HepG2 (cell line): Measurements from ENCODE around the gene IBA57. TPM values are rescaled to one million over a fixed set of nuclear protein-coding genes. Genes with fewer than 3 reads are reported as not detected.

Experiments
- MAFG ChIP-seq: sonication (generic); formaldehyde crosslinking; IDR thresholded peaks from 2 replicates; pipeline ENCODE4 v1.5.1; 2020; ENCODE audit warnings: mild to moderate bottlenecking, missing genetic modification reagents
- NR1H2 ChIP-seq: sonication (generic); formaldehyde crosslinking; IDR thresholded peaks from 2 replicates; pipeline ENCODE4 v1.8.1; 2022; ENCODE audit warnings: low read depth, missing genetic modification reagents, borderline replicate concordance
- SMC3 ChIP-seq: IDR thresholded peaks from 2 replicates; pipeline ENCODE4 v1.6.1; 2011; ENCODE audit warnings: low read length, improper control_type of control experiment
- TAF1 ChIP-seq: sonication (generic); formaldehyde crosslinking; IDR thresholded peaks from 2 replicates; pipeline ENCODE4 v1.4.0; 2020; ENCODE audit warnings: missing genetic modification reagents
- TOPORS ChIP-seq: sonication (generic); formaldehyde crosslinking; IDR thresholded peaks from 2 replicates; pipeline ENCODE4 v1.8.0; 2023; ENCODE audit warnings: mild to moderate bottlenecking, missing genetic modification reagents
- ZNF274 ChIP-seq: sonication (generic); formaldehyde crosslinking; IDR thresholded peaks from 2 replicates; pipeline ENCODE4 v1.5.1; 2020; ENCODE audit warnings: mild to moderate bottlenecking, missing genetic modification reagents
- ZNF354B ChIP-seq: sonication (generic); formaldehyde crosslinking; IDR thresholded peaks from 2 replicates; pipeline ENCODE4 v1.8.0; 2022; ENCODE audit warnings: mild to moderate bottlenecking, missing genetic modification reagents
- polyA plus RNA-seq, 8 experiments: library from polyadenylated mRNA; depleted of rRNA in 3 of 8; stranded (reverse) in 7 of 8; unstranded in 1 of 8; fragments of >200 nt; fragmentation: Illumina TruSeq in 4 of 8; extraction: Trizol in 4 of 8; gene quantifications; 2 replicates each; pipeline versions ENCODE4 v1.2.1 to v1.2.3, GENCODE V29; 2011 to 2016; ENCODE audit warnings: low read depth in 4 of 8, missing spikeins in 1 of 8, mixed read lengths in 1 of 8; ENCODE audit not compliant: insufficient read depth in 1 of 8
- total RNA-seq, 5 experiments: library from RNA; depleted of rRNA; stranded (reverse); fragments of >200 nt; fragmentation: Illumina TruSeq; extraction: Trizol; gene quantifications; 2 replicates each; pipeline ENCODE4 v1.2.3, GENCODE V29; 2016; ENCODE audit warnings: low read depth in 1 of 5
- TF ChIP-seq, protein P1 (sequence below): sonication (generic); formaldehyde crosslinking; conservative IDR thresholded peaks from 2 replicates; pipeline ENCODE4 v1.4.0; 2020; ENCODE audit warnings: missing genetic modification reagents
- TF ChIP-seq, protein P2 (sequence below): sonication (generic); formaldehyde crosslinking; IDR thresholded peaks from 2 replicates; pipeline ENCODE4 v1.5.1; 2020; ENCODE audit warnings: mild to moderate bottlenecking, missing genetic modification reagents, borderline replicate concordance
- TF ChIP-seq, protein P3 (sequence below): sonication (generic); formaldehyde crosslinking; IDR thresholded peaks from 2 replicates; pipeline ENCODE4 v1.9.0; 2022; ENCODE audit warnings: missing genetic modification reagents, mild to moderate bottlenecking, borderline replicate concordance
- TF ChIP-seq, protein P4 (sequence below): sonication (generic); formaldehyde crosslinking; IDR thresholded peaks from 2 replicates; pipeline ENCODE4 v1.4.0; 2020; ENCODE audit warnings: missing genetic modification reagents
- TF ChIP-seq, protein P5 (sequence below): sonication (generic); IDR thresholded peaks from 2 replicates; pipeline ENCODE4 v1.6.1; 2016; ENCODE audit warnings: low read depth, borderline replicate concordance
- TF ChIP-seq, protein P6 (sequence below): sonication (generic); formaldehyde crosslinking; IDR thresholded peaks from 2 replicates; pipeline ENCODE4; 2020; ENCODE audit warnings: missing genetic modification reagents, mild to moderate bottlenecking, borderline replicate concordance

IBA57 gene
- total and polyA plus RNA-seq, 2 of the 13 experiments (the other 11 are each of a cell fraction or from before 2014, with no cell fraction given) = 2.3 to 10.2 TPM

DNA sequence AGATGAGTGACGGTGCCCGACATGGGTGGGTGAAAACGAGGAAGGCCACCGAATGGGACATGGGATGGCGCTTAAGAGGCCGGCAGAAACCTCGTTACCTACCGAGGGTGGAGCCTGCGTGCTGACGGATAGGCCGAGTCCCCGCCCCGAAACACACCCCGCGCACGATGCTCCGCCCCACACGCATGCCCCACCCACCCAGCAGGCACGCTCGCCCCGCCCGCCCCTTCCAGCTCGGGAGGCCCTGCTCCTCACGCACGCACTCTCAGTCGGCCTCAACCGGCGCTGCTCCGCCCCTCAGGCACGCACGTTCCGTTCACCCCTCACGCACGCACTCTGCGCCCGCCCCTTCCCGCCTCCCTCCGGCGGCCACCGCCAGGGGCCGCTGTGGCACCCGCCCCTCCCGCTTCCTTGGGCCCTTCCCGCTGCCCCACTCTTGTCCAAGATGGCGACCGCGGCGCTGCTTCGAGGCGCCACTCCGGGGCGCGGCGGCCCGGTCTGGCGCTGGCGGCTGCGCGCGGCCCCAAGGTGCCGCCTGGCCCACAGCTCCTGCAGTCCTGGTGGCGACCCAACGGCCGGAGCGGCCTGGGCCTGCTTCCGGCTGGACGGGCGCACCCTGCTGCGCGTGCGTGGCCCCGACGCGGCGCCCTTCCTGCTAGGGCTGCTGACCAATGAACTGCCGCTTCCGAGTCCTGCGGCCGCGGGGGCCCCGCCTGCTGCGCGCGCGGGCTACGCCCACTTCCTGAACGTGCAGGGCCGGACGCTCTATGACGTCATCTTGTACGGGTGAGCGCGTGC is at the start of gene IBA57 (continued):
- TF ChIP-seq, protein P1, sequence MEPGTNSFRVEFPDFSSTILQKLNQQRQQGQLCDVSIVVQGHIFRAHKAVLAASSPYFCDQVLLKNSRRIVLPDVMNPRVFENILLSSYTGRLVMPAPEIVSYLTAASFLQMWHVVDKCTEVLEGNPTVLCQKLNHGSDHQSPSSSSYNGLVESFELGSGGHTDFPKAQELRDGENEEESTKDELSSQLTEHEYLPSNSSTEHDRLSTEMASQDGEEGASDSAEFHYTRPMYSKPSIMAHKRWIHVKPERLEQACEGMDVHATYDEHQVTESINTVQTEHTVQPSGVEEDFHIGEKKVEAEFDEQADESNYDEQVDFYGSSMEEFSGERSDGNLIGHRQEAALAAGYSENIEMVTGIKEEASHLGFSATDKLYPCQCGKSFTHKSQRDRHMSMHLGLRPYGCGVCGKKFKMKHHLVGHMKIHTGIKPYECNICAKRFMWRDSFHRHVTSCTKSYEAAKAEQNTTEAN (CRISPR knock-in tag) = no peak
- no peak for TF ChIP-seq SMC3
- TF ChIP-seq, protein P2, sequence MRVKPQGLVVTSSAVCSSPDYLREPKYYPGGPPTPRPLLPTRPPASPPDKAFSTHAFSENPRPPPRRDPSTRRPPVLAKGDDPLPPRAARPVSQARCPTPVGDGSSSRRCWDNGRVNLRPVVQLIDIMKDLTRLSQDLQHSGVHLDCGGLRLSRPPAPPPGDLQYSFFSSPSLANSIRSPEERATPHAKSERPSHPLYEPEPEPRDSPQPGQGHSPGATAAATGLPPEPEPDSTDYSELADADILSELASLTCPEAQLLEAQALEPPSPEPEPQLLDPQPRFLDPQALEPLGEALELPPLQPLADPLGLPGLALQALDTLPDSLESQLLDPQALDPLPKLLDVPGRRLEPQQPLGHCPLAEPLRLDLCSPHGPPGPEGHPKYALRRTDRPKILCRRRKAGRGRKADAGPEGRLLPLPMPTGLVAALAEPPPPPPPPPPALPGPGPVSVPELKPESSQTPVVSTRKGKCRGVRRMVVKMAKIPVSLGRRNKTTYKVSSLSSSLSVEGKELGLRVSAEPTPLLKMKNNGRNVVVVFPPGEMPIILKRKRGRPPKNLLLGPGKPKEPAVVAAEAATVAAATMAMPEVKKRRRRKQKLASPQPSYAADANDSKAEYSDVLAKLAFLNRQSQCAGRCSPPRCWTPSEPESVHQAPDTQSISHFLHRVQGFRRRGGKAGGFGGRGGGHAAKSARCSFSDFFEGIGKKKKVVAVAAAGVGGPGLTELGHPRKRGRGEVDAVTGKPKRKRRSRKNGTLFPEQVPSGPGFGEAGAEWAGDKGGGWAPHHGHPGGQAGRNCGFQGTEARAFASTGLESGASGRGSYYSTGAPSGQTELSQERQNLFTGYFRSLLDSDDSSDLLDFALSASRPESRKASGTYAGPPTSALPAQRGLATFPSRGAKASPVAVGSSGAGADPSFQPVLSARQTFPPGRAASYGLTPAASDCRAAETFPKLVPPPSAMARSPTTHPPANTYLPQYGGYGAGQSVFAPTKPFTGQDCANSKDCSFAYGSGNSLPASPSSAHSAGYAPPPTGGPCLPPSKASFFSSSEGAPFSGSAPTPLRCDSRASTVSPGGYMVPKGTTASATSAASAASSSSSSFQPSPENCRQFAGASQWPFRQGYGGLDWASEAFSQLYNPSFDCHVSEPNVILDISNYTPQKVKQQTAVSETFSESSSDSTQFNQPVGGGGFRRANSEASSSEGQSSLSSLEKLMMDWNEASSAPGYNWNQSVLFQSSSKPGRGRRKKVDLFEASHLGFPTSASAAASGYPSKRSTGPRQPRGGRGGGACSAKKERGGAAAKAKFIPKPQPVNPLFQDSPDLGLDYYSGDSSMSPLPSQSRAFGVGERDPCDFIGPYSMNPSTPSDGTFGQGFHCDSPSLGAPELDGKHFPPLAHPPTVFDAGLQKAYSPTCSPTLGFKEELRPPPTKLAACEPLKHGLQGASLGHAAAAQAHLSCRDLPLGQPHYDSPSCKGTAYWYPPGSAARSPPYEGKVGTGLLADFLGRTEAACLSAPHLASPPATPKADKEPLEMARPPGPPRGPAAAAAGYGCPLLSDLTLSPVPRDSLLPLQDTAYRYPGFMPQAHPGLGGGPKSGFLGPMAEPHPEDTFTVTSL (CRISPR knock-in tag) = no peak
- TF ChIP-seq TAF1 (CRISPR knock-in tag) = peak; percentile 62; the same call in 1 of the 2 replicates
- TF ChIP-seq, protein P3, sequence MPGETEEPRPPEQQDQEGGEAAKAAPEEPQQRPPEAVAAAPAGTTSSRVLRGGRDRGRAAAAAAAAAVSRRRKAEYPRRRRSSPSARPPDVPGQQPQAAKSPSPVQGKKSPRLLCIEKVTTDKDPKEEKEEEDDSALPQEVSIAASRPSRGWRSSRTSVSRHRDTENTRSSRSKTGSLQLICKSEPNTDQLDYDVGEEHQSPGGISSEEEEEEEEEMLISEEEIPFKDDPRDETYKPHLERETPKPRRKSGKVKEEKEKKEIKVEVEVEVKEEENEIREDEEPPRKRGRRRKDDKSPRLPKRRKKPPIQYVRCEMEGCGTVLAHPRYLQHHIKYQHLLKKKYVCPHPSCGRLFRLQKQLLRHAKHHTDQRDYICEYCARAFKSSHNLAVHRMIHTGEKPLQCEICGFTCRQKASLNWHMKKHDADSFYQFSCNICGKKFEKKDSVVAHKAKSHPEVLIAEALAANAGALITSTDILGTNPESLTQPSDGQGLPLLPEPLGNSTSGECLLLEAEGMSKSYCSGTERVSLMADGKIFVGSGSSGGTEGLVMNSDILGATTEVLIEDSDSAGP (CRISPR knock-in tag) = 0 out of 2 replicates have a peak, but pooled peaks have one; percentile 38
- TF ChIP-seq NR1H2 (CRISPR knock-in tag) = 0 out of 2 replicates have a peak, but pooled peaks have one; percentile 31
- TF ChIP-seq, protein P4, sequence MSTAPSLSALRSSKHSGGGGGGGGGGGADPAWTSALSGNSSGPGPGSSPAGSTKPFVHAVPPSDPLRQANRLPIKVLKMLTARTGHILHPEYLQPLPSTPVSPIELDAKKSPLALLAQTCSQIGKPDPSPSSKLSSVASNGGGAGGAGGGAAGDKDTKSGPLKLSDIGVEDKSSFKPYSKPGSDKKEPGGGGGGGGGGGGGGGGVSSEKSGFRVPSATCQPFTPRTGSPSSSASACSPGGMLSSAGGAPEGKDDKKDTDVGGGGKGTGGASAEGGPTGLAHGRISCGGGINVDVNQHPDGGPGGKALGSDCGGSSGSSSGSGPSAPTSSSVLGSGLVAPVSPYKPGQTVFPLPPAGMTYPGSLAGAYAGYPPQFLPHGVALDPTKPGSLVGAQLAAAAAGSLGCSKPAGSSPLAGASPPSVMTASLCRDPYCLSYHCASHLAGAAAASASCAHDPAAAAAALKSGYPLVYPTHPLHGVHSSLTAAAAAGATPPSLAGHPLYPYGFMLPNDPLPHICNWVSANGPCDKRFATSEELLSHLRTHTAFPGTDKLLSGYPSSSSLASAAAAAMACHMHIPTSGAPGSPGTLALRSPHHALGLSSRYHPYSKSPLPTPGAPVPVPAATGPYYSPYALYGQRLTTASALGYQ = no peak
- TF ChIP-seq TOPORS = peak; percentile 86
- TF ChIP-seq, protein P5, sequence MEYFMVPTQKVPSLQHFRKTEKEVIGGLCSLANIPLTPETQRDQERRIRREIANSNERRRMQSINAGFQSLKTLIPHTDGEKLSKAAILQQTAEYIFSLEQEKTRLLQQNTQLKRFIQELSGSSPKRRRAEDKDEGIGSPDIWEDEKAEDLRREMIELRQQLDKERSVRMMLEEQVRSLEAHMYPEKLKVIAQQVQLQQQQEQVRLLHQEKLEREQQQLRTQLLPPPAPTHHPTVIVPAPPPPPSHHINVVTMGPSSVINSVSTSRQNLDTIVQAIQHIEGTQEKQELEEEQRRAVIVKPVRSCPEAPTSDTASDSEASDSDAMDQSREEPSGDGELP = no peak
- TF ChIP-seq, protein P6, sequence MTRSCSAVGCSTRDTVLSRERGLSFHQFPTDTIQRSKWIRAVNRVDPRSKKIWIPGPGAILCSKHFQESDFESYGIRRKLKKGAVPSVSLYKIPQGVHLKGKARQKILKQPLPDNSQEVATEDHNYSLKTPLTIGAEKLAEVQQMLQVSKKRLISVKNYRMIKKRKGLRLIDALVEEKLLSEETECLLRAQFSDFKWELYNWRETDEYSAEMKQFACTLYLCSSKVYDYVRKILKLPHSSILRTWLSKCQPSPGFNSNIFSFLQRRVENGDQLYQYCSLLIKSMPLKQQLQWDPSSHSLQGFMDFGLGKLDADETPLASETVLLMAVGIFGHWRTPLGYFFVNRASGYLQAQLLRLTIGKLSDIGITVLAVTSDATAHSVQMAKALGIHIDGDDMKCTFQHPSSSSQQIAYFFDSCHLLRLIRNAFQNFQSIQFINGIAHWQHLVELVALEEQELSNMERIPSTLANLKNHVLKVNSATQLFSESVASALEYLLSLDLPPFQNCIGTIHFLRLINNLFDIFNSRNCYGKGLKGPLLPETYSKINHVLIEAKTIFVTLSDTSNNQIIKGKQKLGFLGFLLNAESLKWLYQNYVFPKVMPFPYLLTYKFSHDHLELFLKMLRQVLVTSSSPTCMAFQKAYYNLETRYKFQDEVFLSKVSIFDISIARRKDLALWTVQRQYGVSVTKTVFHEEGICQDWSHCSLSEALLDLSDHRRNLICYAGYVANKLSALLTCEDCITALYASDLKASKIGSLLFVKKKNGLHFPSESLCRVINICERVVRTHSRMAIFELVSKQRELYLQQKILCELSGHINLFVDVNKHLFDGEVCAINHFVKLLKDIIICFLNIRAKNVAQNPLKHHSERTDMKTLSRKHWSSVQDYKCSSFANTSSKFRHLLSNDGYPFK = no peak
- TF ChIP-seq ZNF274 = peak; percentile 62; the same call in 1 of the 2 replicates
- no peak for TF ChIP-seq ZNF354B (CRISPR knock-in tag)
- TF ChIP-seq MAFG (CRISPR knock-in tag) = no peak
